Vagina (tissue), 2 donors: ENCODE results near the gene TSGA10IP. TPM values are rescaled to one million over a fixed set of nuclear protein-coding genes. Genes with fewer than 3 reads are reported as not detected.
"Not testable (repeated sequence)": the region's sequence is repeated elsewhere in the genome, so short reads cannot be mapped to it uniquely, and the experiment has no call there.

Experiments used
- DNase-seq, 2 donors: peaks; one replicate each; pipeline ENCODE4 v3.0.0-alpha.2; 2017; ENCODE audit errors: extremely low spot score in 2 of 2
- H3K27ac ChIP-seq: fragments of 200-600 bp; sonication (generic); one replicate; pipeline ENCODE4 v1.5.1; 2019
- H3K27me3 ChIP-seq: fragments of 200-600 bp; sonication (generic); one replicate; pipeline ENCODE4 v1.5.1; 2019
- H3K36me3 ChIP-seq, 2 donors: fragments of 200-600 bp; sonication (generic); one replicate each; pipeline ENCODE4 v1.5.1; 2017 to 2019
- H3K4me1 ChIP-seq: fragments of 200-600 bp; sonication (generic); one replicate; pipeline ENCODE4 v1.5.1; 2019
- H3K4me3 ChIP-seq, 2 donors: fragments of 200-600 bp; sonication (generic); 1 replicate in 1 of 2; 2 replicates in 1 of 2; pipeline ENCODE4 v1.5.1; 2016 to 2019
- H3K9me3 ChIP-seq: fragments of 200-600 bp; sonication (generic); one replicate; pipeline ENCODE4 v1.5.1; 2019
- CTCF ChIP-seq, 3 experiments: fragments of 450-650 bp in 2 of 3; fragments of 200-600 bp in 1 of 3; sonication (generic) in 1 of 3; IDR thresholded peaks; one replicate each; pipeline ENCODE4 v1.5.1; 2017 to 2019; ENCODE audit warnings: antibody characterized with exemption in 3 of 3, mild to moderate bottlenecking in 2 of 3, moderate library complexity in 2 of 3
- POLR2A ChIP-seq, 2 donors: fragments of 450-650 bp; IDR thresholded peaks; one replicate each; pipeline ENCODE4 v1.6.1; 2017; ENCODE audit warnings: antibody characterized with exemption in 2 of 2, mild to moderate bottlenecking in 2 of 2, moderate library complexity in 2 of 2
- POLR2AphosphoS5 ChIP-seq, 2 donors: sonication (generic); formaldehyde crosslinking; IDR thresholded peaks; one replicate each; pipeline ENCODE4 v1.9.0; 2017; ENCODE audit warnings: antibody characterized with exemption in 2 of 2, mild to moderate bottlenecking in 2 of 2, low read depth in 1 of 2; ENCODE audit not compliant: insufficient read depth in 1 of 2
- intact Hi-C: fragments of 100-400 bp; cut with DNase I; formaldehyde crosslinking; loops from one replicate; pipeline ENCODE4 v1.15.1; 2023
- total RNA-seq: library from RNA; depleted of rRNA; stranded (reverse); fragments of >200 nt; gene quantifications from one replicate; pipeline ENCODE4 v1.2.3, GENCODE V29; 2016

The TSGA10IP gene
- total RNA-seq, 1 donor from 2014 or later = not detected

DNA sequence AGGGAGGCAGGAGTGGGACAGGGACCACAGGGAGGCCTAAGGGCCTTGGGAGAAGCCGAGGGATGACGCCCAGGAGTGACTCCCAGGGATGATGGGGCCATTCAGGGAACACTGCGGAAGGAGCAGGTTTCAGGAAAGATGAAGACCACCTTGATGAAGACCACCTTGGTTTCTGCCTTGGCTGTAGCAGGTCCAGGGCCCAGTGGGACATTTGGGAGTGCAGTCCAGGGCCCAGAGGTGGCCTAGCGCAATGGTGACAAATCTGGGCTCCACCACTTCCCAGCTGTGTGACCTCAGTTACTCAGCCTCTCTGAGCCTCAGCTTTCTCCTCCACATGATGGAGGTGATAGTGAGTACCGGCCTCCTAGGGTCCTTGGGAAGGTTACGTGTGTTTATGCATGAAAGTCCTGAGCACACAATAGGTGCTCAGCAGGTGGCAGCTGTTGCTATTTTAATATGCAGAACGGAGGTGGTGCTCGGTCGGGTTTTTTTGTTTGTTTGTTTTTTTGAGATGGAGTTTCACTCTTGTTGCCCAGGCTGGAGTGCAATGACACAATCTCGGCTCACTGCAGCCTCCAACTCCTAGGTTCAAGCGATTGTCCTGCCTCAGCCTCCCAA is 770 bp downstream of the TSGA10IP start:
- no peak for TF ChIP-seq POLR2AphosphoS5 (IDR thresholded peaks at IDR 0.05; ENCODE audit: insufficient read depth in 1 of 2, low read depth in 1 of 2)
- TF ChIP-seq POLR2A (IDR thresholded peaks at IDR 0.05) = no peak
- Histone ChIP-seq H3K4me3 (no peak overlapping the region), H3K27ac (no peak overlapping the region), H3K27me3 (no peaks in the 10 kb centered on the region), H3K36me3 (no peaks in the 10 kb centered on the region), H3K9me3 (no peaks in the 10 kb centered on the region), H3K4me1 (no peaks in the 10 kb centered on the region)
- intact Hi-C loops = no loop called here
- no peak for DNase-seq

- TF ChIP-seq POLR2A (IDR thresholded peaks at IDR 0.05) (no peak), CTCF (IDR thresholded peaks at IDR 0.05) (no peak), POLR2AphosphoS5 (IDR thresholded peaks at IDR 0.05; ENCODE audit: insufficient read depth in 1 of 2, low read depth in 1 of 2) (no peak)
- no peaks in the 10 kb centered on the region for H3K27me3 ChIP-seq
- no peak for DNase-seq
- no peaks in the 10 kb centered on the region for H3K36me3 ChIP-seq
- intact Hi-C loops = no loop called here
- no peaks in the 10 kb centered on the region for H3K4me1 ChIP-seq
- no peaks in the 10 kb centered on the region for H3K9me3 ChIP-seq
- H3K27ac ChIP-seq = no peak overlapping the region
- no peak overlapping the region for H3K4me3 ChIP-seq
Measured at GRCh38 chr11:65946655-65947054, 1.4 kb downstream of the TSGA10IP start.

- no peak overlapping the region for H3K4me3 ChIP-seq
- no peak for TF ChIP-seq CTCF (IDR thresholded peaks at IDR 0.05)
- no peak for TF ChIP-seq POLR2A (IDR thresholded peaks at IDR 0.05)
- TF ChIP-seq POLR2AphosphoS5 (IDR thresholded peaks at IDR 0.05; ENCODE audit: insufficient read depth in 1 of 2, low read depth in 1 of 2) = no peak
- no peak overlapping the region for H3K27ac ChIP-seq
- DNase-seq = no peak
- H3K36me3 ChIP-seq = no peaks in the 10 kb centered on the region
- no peaks in the 10 kb centered on the region for H3K9me3 ChIP-seq
- intact Hi-C loops = no loop called here
- no peaks in the 10 kb centered on the region for H3K27me3 ChIP-seq
- H3K4me1 ChIP-seq = no peaks in the 10 kb centered on the region
Measured at GRCh38 chr11:65947133-65947532, 1.9 kb downstream of the TSGA10IP start.

DNA sequence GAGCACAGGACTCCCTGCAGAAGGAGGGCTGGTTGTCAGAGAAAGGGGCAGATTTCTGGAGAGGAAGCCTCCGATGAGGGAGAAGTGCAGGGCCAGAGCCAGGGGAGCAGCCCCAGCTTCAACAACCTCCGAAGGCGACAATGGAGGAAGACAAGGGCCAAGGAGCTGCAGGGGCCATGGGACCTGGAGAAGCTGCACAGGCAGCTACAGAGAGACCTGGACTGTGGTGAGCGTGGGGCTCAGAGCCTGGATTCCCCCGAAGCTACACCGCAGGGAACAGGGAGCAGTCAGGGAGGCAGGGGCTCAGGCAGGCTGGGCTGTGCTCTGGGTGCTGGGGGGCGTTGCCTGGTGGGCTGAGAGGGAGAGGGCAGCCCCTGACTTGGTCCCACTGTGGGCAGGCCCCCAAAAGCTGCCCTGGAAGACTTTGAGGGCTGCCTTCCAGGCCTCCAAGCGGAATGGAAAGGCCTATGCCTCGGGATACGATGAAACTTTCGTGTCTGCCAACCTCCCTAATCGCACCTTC is 2.4 kb downstream of the TSGA10IP start:
- Histone ChIP-seq H3K9me3 (no peaks in the 10 kb centered on the region), H3K36me3 (no peaks in the 10 kb centered on the region), H3K27me3 (no peaks in the 10 kb centered on the region), H3K4me1 (no peaks in the 10 kb centered on the region), H3K27ac (no peak overlapping the region), H3K4me3 (no peak overlapping the region)
- intact Hi-C loops = no loop called here
- TF ChIP-seq POLR2AphosphoS5 (IDR thresholded peaks at IDR 0.05; ENCODE audit: insufficient read depth in 1 of 2, low read depth in 1 of 2) = no peak
- TF ChIP-seq CTCF (IDR thresholded peaks at IDR 0.05) = no peak
- TF ChIP-seq POLR2A (IDR thresholded peaks at IDR 0.05) = no peak
- DNase-seq = no peak

- H3K4me1 ChIP-seq, H3K27ac ChIP-seq, H3K36me3 ChIP-seq, intact Hi-C loops, DNase-seq, H3K4me3 ChIP-seq, H3K9me3 ChIP-seq, H3K27me3 ChIP-seq: not testable (repeated sequence)
Measured at GRCh38 chr11:65950711-65951110, 5.4 kb downstream of the TSGA10IP start.

- intact Hi-C loops, H3K27me3 ChIP-seq: not testable (repeated sequence)
Measured at GRCh38 chr11:65951641-65952040, 6.4 kb downstream of the TSGA10IP start.

More at GRCh38 chr11:65951641-65952040, 6.4 kb downstream of the TSGA10IP start:
- H3K4me1 ChIP-seq, DNase-seq, H3K9me3 ChIP-seq, H3K27ac ChIP-seq, H3K4me3 ChIP-seq, H3K36me3 ChIP-seq: not testable (repeated sequence)
